ENCODE data around the gene SYNPR.

- TF ChIP-seq POLR2AphosphoS5 (IDR thresholded peaks at IDR 0.05; ENCODE audit: borderline replicate concordance, low read depth, low read length) (no peak), EZH2 (IDR thresholded peaks at IDR 0.05) (no peak), FOXP2 (optimal IDR thresholded peaks at IDR 0.05; ENCODE audit: control extremely low read depth, extremely low read length, insufficient read depth) (no peak)
Measured at GRCh38 chr3:63513791-63514190, 235.7 kb downstream of the SYNPR start.
